ENCODE results near the gene MSH2.

Gene MSH2

GRCh38 chr2:47471429-47472116, 68.6 kb downstream of the MSH2 start:
- H3K4me2 ChIP-seq, result no peak overlapping the region
- no peaks in the 10 kb centered on the region for H3K27me3 ChIP-seq (ENCODE audit: insufficient read depth, low read depth)
- no peak overlapping the region for H2AFZ ChIP-seq (ENCODE audit: low read depth)
- H3K4me1 ChIP-seq (ENCODE audit: low read depth, poor library complexity, severe bottlenecking), result no peaks in the 10 kb centered on the region
- H4K20me1 ChIP-seq (ENCODE audit: insufficient read depth), result no peaks in the 10 kb centered on the region
- H3K36me3 ChIP-seq (ENCODE audit: insufficient read depth), result peaks cover 5% of the 10 kb centered on the region; the same call in 1 of the 2 replicates
- no peak overlapping the region for H3K27ac ChIP-seq
- no peak overlapping the region for H3K4me3 ChIP-seq (IDR thresholded peaks at IDR 0.05; ENCODE audit: insufficient read depth, low read depth, low read length)
- no peak for TF ChIP-seq CTCF (conservative IDR thresholded peaks at IDR 0.05; ENCODE audit: low read depth, low read length)
- H3K9ac ChIP-seq, result no peak overlapping the region
- H3K79me2 ChIP-seq (ENCODE audit: insufficient read depth, low read depth), result no peaks in the 10 kb centered on the region

- Histone ChIP-seq H3K4me2 (no peak overlapping the region), H2AFZ (ENCODE audit: low read depth) (no peak overlapping the region), H4K20me1 (ENCODE audit: insufficient read depth) (no peaks in the 10 kb centered on the region), H3K9ac (no peak overlapping the region), H3K4me3 (IDR thresholded peaks at IDR 0.05; ENCODE audit: insufficient read depth, low read depth, low read length) (no peak overlapping the region), H3K27ac (no peak overlapping the region), H3K27me3 (ENCODE audit: insufficient read depth, low read depth) (no peaks in the 10 kb centered on the region), H3K36me3 (ENCODE audit: insufficient read depth) (no peaks in the 10 kb centered on the region; the same call in 1 of the 2 replicates), H3K4me1 (ENCODE audit: low read depth, poor library complexity, severe bottlenecking) (no peaks in the 10 kb centered on the region), H3K79me2 (ENCODE audit: insufficient read depth, low read depth) (no peaks in the 10 kb centered on the region)
- TF ChIP-seq CTCF (conservative IDR thresholded peaks at IDR 0.05; ENCODE audit: low read depth, low read length), result no peak
Measured at GRCh38 chr2:47479863-47480262, 76.9 kb downstream of the MSH2 start.

GRCh38 chr2:47483191-47483590, 80.2 kb downstream of the MSH2 start:
- H3K27ac ChIP-seq, result no peak overlapping the region
- H3K36me3 ChIP-seq (ENCODE audit: insufficient read depth), result no peaks in the 10 kb centered on the region; the same call in 1 of the 2 replicates

GRCh38 chr2:47484396-47484795, 81.4 kb downstream of the MSH2 start:
- no peaks in the 10 kb centered on the region for H4K20me1 ChIP-seq (ENCODE audit: insufficient read depth)
- TF ChIP-seq CTCF (conservative IDR thresholded peaks at IDR 0.05; ENCODE audit: low read depth, low read length), result no peak
- no peaks in the 10 kb centered on the region for H3K79me2 ChIP-seq (ENCODE audit: insufficient read depth, low read depth)
- no peak overlapping the region for H3K4me3 ChIP-seq (IDR thresholded peaks at IDR 0.05; ENCODE audit: insufficient read depth, low read depth, low read length)
- H3K4me2 ChIP-seq, result no peak overlapping the region
- H3K9ac ChIP-seq, result no peak overlapping the region
- no peaks in the 10 kb centered on the region for H3K27me3 ChIP-seq (ENCODE audit: insufficient read depth, low read depth)
- H3K27ac ChIP-seq, result no peak overlapping the region
- no peak overlapping the region for H2AFZ ChIP-seq (ENCODE audit: low read depth)
- H3K4me1 ChIP-seq (ENCODE audit: low read depth, poor library complexity, severe bottlenecking), result peaks cover 3% of the 10 kb centered on the region
- H3K36me3 ChIP-seq (ENCODE audit: insufficient read depth), result no peaks in the 10 kb centered on the region; the same call in 1 of the 2 replicates

More at GRCh38 chr2:47483191-47483590, 80.2 kb downstream of the MSH2 start:
- no peaks in the 10 kb centered on the region for H3K79me2 ChIP-seq (ENCODE audit: insufficient read depth, low read depth)
- no peaks in the 10 kb centered on the region for H3K27me3 ChIP-seq (ENCODE audit: insufficient read depth, low read depth)
- no peaks in the 10 kb centered on the region for H4K20me1 ChIP-seq (ENCODE audit: insufficient read depth)
- no peak for TF ChIP-seq CTCF (conservative IDR thresholded peaks at IDR 0.05; ENCODE audit: low read depth, low read length)
- H3K4me1 ChIP-seq (ENCODE audit: low read depth, poor library complexity, severe bottlenecking), result peaks cover 3% of the 10 kb centered on the region
- no peak overlapping the region for H3K4me2 ChIP-seq
- no peak overlapping the region for H3K9ac ChIP-seq
- H3K4me3 ChIP-seq (IDR thresholded peaks at IDR 0.05; ENCODE audit: insufficient read depth, low read depth, low read length), result no peak overlapping the region
- no peak overlapping the region for H2AFZ ChIP-seq (ENCODE audit: low read depth)
